ENCODE data around the gene ZNF660.
"Not testable (repeated sequence)": the region's sequence is repeated elsewhere in the genome, so short reads cannot be mapped to it uniquely, and the experiment has no call there.

The ZNF660 gene

GRCh38 chr3:44584646-44585501, at the start of gene ZNF660:
Gene ZNF660, plus strand, starts transcription at chr3:44584964. Its CDS starts 9,230 bp downstream, at chr3:44594194.
- DNase-seq (ENCODE audit: low spot score) = peak; percentile 78

- peak; percentile 25 for DNase-seq (ENCODE audit: low spot score)
Observed at GRCh38 chr3:44535364-44535763, 49.4 kb upstream of the ZNF660 start.

- DNase-seq (ENCODE audit: low spot score) = not testable (repeated sequence)
Observed at GRCh38 chr3:44544811-44545210, 40.0 kb upstream of the ZNF660 start.

- peak; percentile 69 for DNase-seq (ENCODE audit: low spot score)
Observed at GRCh38 chr3:44554626-44555592, 29.9 kb upstream of the ZNF660 start, which contains the start of gene ZKSCAN7. Gene ZKSCAN7, plus strand, starts transcription at chr3:44555193. Its CDS starts 1,855 bp downstream, at chr3:44557048.

- DNase-seq (ENCODE audit: low spot score) = peak; percentile 16
Observed at GRCh38 chr3:44555723-44556122, 29.0 kb upstream of the ZNF660 start.

- no peak for DNase-seq (ENCODE audit: low spot score)
Observed at GRCh38 chr3:44557074-44557473, 27.7 kb upstream of the ZNF660 start.

- DNase-seq (ENCODE audit: low spot score) = no peak
Observed at GRCh38 chr3:44561076-44561475, 23.7 kb upstream of the ZNF660 start.

GRCh38 chr3:44562147-44562546, 22.6 kb upstream of the ZNF660 start:
- DNase-seq (ENCODE audit: low spot score) = no peak

- DNase-seq (ENCODE audit: low spot score) = peak; percentile 51
Observed at GRCh38 chr3:44568561-44568960, 16.2 kb upstream of the ZNF660 start.

GRCh38 chr3:44571024-44571423, 13.7 kb upstream of the ZNF660 start:
- no peak for DNase-seq (ENCODE audit: low spot score)

- DNase-seq (ENCODE audit: low spot score) = no peak
Observed at GRCh38 chr3:44576613-44577012, 8.2 kb upstream of the ZNF660 start.

GRCh38 chr3:44577354-44577952, 7.3 kb upstream of the ZNF660 start:
- DNase-seq (ENCODE audit: low spot score) = not testable (repeated sequence)

GRCh38 chr3:44578316-44578715, 6.4 kb upstream of the ZNF660 start:
- DNase-seq (ENCODE audit: low spot score) = not testable (repeated sequence)

- not testable (repeated sequence) for DNase-seq (ENCODE audit: low spot score)
Observed at GRCh38 chr3:44578924-44579515, 5.7 kb upstream of the ZNF660 start.

- DNase-seq (ENCODE audit: low spot score) = not testable (repeated sequence)
Observed at GRCh38 chr3:44579749-44580148, 5.0 kb upstream of the ZNF660 start.

GRCh38 chr3:44580971-44581370, 3.8 kb upstream of the ZNF660 start:
- DNase-seq (ENCODE audit: low spot score) = not testable (repeated sequence)

- no peak for DNase-seq (ENCODE audit: low spot score)
Observed at GRCh38 chr3:44596621-44597020, 11.9 kb downstream of the ZNF660 start.

- no peak for DNase-seq (ENCODE audit: low spot score)
Observed at GRCh38 chr3:44601749-44602148, 17.0 kb downstream of the ZNF660 start.

GRCh38 chr3:44612678-44613077, 27.9 kb downstream of the ZNF660 start:
- DNase-seq (ENCODE audit: low spot score) = no peak

- DNase-seq (ENCODE audit: low spot score) = peak; percentile 91
Observed at GRCh38 chr3:44624749-44625480, 40.2 kb downstream of the ZNF660 start, which contains the start of gene ZNF197. Gene ZNF197, plus strand, starts transcription at chr3:44625036. Its CDS starts 4,119 bp downstream, at chr3:44629155.

- no peak for DNase-seq (ENCODE audit: low spot score)
Observed at GRCh38 chr3:44628716-44629115, 44.0 kb downstream of the ZNF660 start.
